Activated CD8-positive, alpha-beta memory T cell treated with anti-CD3 and anti-CD28 coated beads for 4 hours (primary cell): ENCODE results near the gene CCDC134.
A peak's percentile ranks its signal among the peaks of the same experiment; 100 is the strongest.
"Not testable (repeated sequence)": the region's sequence is repeated elsewhere in the genome, so short reads cannot be mapped to it uniquely, and the experiment has no call there.

Experiments used
- DNase-seq, 2 donors: peaks; one replicate each; pipeline ENCODE4 v3.0.0-alpha.2; 2020; ENCODE audit warnings: low read depth in 2 of 2

Gene CCDC134

DNA sequence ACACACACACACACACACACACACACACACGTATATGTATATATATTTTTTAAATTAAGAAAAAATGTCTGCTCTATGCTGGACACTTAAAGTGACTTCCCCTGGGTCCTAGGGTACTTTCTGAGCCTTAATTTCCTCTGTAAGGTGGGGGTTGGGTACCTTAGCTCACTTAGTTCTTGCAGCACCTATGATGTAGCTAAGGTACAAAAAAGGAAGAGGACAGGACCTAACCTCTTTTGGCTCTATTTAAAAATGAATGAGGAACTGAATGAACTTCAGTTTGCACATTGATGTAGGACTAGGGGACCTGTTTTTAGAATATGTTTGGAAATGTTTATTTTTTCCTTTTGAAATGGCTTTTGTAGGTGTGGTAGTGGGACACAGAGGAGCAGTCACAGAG is 43.6 kb downstream of the CCDC134 start:
- no peak for DNase-seq

DNA sequence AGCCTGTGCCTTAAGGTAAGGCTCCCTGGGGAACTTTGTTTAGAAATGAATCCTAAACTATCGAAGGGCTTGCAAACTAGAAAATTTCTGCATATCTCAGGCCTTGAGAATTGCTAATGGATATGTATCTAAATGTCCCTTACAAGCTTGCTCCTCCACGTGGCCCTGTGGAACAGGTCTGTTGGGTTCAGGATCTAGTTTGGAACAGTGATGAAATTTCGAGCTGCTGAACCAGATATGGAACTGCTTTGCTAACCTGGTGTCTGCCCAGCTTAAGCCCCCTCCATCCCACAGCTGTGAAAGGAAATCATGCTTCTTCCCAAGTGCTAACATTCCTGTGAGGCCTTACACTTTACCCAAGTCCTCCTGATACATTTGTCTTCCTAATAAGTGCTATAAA is 44.0 kb downstream of the CCDC134 start:
- DNase-seq: no peak

DNA sequence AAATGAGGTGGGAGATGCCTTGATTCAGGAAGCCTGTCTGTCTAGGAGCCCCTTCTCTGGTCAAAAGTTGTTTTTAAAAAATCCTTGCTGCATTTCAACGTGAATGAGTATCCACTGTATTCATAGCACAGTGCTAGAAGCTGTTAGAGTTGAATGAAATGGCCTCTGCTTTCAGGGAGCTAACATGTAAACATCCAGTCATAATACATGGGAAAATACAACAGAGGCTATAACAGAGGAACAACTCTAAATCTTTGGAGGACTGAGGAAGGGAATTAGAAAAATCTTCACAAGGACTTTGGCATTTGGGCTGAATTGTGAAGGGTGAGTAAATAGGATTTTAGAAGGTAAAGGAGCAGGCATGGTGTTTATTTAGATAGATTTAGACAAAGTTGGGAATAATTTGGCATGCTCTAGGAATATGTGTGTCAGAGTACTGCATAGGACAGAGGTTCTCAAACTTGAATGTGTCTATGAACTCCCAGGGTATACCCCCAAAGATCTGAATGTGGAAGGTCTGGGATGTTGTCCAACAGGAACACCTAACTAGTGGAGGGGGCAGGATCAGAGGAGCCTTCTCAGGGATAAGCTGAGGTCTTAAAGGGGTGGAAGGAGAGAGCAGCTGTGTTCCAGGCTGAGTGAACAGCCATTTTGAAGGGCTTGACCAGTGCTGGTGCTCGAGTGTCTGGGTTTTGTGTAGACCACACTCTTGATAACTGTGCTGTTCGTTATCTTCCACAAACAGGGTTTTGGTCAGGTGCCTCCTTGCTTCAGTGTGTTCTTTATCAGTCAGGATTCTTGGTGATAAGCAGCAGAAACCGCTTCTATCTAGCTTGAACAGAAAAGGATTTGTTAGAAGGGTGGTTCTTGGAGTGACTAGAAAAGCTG is 45.1 kb downstream of the CCDC134 start:
- DNase-seq: no peak

DNA sequence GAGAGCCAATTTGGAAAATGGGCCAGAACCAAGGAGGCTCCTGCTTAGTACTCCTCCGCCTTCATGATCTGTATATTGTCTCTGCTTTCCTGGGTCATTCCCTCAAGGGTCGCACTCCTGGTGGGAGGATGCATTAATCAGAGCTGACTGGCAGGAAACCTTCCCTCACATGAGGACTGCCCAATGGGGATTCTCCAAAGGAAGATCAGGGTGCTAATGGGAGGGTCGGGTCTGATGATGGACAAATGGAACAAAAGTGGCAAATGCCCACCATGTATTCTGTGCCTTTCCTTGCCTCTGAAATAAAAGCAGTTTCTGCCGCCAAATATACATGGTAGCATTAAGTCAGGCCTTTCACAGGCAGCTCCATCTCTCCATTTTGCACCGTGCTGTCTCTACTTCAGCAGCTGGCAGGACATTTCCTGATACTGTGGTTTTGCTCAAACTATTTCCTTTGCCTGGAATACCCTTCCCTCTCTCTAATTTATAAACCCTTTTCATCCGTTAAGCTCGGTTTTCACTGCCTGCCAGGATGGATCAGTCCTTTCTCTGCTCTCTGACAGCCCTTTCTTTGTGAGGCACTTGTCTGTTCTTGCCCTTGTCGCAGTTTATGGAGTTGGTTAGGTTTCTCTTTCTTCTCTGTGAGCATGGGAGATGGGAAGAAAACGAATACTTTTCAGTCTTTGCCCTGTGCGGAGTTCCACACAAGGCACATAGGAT is 45.9 kb downstream of the CCDC134 start:
- DNase-seq: no peak

DNA sequence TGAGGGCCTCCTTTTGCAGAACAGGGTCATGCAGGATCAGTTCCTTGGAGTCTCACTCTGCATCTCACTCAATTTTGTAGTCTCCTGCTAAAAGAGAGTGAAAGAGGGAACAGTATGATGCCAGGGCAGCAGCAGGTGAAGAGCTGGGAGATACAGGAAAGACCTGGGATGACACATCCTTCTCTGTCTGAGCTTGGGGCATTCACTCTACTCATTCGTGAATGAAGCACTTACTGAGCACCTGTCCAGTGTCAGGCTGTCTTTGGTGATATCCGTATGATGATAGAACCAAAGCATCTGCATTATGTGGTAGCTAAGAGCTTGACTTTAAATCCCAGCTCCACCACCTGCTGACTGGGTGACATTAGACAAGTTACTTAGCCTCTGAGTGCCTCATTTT is 46.8 kb downstream of the CCDC134 start:
- no peak for DNase-seq

DNA sequence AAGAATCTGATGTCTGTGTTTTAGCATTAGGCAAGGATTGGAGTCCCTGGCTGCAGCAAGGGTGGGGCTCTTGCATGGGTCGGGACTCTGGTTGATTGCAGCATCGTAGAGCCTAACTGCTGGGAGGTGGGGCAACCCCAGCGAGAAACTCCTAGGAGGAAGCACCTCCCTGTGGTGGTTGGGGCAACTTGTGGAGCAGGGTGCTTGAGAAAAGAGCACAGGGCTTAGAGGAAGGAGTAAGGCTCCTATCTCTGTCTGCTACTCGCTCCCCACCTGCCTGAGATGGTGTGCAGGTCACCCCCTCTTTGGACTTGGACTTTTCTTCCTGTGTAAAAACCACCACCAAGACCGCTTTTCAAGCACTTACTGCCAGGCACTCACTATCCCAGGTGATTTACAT is 48.0 kb downstream of the CCDC134 start:
- DNase-seq: no peak

DNA sequence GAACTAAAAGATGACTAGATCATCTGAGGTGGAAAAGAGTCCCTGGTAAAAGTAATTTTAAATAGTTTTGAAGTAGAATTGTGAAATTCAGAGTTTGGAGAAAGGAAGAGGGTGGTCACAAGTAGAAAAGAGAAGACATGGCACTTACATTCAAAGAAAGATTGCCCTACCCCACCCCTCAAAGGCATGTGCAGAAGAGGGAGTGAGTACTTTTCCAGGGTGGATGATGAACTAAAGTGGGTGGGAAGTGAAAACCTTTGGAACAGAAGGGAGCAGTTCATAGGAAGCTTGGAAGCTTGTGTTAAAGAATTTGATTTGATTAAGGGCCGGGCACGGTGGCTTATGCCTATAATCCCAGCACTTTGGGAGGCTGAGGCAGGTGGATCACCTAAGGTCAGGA is 56.0 kb downstream of the CCDC134 start:
- DNase-seq: no peak

DNA sequence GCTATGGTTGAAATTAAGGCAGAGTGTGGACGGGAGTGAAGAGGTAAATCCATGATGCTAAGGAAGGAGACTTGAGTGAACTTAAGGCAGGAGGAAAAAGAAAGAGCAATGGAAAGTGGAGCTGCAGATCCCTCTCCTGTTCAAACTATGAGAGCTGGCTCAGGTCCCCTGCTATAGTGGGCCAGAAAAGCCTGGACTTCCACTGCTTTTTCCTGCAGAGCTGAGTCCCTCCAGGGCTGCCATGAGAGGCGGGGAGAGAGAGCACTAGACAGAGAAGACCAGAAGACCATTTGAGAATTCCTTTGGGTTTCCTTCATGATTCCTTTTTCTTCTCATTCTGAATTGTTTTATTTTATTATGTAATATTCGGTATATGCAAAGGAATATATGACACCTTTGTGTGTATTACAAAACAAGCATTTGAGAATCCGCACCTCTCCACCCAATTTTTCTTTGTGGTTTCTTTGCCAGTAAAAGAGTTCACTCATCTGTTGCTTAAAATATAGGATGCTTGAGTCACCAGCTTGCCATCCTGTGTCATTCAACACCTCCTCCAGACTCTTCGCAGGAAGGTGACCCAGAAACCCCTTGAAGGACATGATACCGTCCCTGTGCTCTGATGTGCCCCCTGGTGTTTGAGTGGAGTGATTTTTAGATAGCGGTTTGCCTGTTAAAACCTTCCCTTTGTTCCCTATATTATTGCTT is 56.8 kb downstream of the CCDC134 start:
- DNase-seq: peak; percentile 59 to 76

DNA sequence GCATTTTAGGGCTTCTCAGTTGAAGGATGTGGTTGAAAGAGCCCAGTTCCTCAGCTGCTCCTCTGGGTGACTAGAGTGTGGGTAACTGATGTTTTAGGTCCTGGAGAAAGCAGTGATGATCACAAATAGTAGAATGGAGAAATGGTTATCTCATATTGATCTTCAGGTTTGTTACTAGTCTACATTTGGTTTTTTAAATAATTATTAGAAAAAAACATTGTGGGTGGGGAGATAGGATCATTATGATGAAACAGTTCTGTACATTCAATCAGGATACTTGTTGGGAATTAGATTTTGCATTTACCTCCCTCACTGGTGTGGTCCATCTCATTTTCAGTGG is 57.4 kb downstream of the CCDC134 start:
- DNase-seq: no peak

DNA sequence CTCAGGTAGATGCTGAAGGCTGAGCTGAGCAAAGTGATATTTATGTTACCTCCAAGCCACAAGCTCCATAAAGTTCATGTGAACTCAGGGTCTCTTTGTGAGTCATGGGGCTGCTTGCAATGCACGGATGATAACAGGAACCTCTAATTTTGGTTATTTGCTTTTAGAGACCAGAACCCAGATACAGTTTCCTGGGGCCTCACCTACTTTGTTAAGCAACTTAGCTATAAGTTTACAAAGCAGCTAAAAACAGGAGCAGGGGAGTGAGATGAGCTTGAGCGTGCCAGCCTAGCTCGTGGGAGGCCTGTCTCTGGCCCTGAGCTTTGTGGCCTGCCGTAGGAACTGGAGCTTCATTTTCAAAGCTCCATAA is 61.7 kb downstream of the CCDC134 start:
- peak in 1 of 2 donors; percentile 24 for DNase-seq

DNA sequence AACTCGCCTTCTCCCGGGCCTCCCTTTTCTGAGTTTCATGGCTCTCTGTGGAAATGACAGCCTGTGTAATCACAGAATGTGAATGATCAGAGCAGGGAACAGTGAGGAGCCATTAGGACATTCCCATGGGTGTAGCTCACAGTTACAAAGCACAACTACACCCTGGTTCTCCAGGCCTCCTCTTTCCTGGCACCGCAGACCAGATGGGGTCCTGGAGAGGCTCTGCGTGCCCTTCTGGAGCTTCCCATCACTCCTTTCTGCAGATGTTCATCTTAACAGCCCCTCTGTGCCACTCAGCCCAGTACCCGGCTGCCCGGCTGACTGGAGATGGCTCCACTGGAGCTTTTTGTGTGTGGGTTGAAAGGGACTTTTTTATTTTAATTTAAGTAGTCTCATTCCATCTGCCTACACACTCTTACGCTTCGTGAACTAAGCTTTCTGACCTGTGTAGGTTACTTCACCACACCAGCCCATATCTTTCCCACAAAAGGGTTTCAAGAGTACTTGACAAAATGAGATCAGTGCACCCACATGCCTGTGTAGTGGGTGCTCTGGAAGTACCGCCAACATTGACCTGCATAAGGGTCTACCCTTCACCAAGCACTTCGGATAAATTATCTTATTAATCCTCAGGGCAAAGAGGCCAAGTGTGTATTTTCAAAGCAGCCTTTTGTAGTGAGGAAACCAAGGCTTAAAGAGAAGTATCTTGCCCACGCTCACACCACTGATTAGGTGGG is 62.2 kb downstream of the CCDC134 start:
- DNase-seq: no peak

DNA sequence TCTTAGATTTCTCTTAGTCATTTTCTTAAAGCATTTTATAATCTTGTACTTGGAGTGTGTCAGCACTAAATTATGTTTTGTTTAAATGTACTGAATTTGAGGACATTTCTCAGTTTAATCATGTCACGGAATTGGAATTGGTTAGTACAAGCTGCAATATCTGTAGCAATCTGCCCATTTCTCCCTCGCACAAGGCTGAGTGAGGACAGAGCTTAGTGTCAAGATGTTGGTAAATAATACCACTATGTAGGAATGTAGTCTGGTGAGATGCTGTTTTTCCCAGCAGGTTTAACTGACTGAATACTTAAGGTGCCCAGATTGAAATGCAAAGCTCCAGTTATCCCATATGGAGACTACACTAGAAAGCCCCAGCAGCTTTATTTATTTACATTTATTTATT is 63.0 kb downstream of the CCDC134 start:
- DNase-seq: no peak

DNA sequence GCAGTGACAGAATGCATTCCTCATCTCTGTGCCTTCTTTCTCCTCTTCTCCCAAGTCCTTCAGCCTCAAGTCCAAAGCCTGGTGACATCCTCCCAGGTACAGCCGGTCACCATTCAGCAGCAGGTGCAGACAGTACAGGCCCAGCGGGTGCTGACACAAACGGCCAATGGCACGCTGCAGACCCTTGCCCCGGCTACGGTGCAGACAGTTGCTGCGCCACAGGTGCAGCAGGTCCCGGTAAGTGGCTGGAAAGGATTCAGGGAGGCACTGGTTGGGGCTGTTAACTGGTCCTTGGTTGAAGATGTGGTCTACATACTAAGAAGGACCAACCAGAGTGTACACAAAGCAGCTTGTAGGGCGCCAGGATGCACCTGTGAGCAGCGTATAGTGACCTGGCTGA is 68.1 kb downstream of the CCDC134 start:
- no peak for DNase-seq

DNA sequence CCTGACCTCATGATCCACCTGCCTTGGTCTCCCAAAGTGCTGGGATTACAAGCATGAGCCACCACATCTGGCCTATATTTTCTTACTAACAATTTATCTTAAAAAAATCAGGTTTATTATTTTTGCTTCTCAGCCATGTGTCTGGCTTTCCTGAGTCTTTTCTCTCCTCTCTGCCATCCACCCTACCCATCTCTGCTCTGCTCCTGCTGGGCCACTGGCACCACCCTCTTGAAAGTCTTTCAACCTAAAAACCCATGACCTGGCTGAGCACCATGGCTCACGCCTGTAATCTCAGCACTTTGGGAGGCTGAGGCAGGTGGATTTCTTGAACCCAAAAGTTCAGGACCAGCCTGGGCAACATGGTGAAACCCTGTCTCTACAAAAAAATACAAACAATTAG is 69.6 kb downstream of the CCDC134 start:
- DNase-seq: not testable (repeated sequence)

DNA sequence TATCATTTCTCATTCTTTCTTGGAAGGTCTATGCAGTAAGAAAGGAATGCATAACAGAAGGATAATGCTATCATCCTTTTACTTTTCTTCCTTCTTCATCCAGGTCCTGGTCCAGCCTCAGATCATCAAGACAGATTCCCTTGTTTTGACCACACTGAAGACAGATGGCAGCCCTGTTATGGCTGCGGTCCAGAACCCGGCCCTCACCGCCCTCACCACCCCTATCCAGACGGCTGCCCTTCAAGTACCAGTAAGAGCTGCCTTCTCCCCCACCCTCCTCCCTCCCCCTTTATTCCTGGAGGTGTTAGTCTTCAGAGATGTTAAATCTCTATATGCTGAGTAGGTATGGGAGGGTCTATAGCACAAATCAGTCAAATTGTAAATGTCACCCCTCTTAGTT is 70.3 kb downstream of the CCDC134 start:
- DNase-seq: no peak

DNA sequence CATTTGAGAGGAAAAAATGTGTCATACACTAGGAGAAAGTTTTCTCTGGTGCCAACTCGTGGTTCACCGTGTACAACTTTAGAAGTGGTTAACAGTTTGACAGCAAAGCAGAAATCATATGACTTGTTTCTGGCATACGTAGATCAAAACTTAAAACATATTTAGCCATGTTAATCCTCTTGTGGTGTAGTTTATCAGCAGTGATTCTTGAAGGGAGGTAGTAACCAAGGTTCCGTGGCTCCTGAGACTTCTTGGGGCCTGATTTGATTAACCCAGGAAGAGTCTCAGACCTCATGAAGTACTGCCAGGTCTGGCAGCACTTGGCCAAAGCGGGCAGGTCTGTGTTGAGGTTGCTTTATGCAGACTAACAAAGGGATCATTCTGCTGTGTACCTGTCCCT is 72.9 kb downstream of the CCDC134 start:
- DNase-seq: no peak

DNA sequence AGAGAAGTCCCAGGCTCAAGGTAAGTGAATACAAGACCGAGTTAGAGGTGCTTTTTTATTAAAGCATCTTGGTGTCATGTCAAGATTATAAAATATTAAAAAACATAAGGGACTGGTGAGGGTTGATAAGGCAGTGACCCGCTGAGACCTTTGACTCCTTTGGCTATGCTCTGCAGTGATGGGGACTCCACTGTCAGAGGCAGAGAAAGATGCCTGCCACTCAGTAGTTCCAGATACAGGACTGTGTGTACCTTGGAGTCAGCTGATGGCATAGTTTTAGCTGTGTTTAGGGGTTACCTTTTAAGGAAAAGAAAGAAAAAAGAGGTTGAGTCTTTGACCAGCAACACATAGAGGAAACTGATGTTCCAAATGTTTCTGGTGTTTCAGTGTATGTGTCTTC is 73.6 kb downstream of the CCDC134 start:
- no peak for DNase-seq

DNA sequence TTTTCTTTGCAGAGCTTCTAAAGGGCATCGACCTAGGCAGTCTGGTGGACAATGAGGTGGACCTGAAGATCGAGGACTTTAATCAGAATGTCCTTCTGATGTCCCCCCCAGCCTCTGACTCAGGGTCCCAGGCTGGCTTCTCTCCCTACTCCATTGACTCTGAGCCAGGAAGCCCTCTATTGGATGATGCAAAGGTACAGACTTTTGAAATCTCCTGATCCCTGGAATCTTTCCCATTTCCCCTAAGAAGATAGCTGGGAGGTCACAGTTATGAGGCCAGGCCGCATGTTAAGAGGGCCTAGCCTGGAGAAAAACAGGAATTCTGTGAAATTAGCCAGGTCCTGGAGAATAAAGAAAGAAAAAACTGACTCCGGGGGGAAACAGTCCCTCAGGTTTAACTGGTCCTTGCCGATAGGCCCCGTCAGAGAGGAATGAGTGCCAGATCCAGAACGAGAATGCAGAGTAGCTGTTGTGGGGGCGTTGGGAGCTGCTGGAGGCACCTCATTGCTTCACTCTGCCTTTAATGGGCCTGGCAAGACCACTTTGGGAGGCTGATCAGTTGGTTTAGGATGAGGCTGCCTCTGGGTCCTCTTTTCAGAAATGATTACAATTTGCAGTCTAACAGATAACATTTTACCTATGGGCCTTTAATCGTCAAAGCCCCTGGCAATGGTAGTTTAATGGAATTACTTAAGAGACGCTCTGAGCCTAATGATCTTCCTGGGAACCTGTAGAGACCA is 75.2 kb downstream of the CCDC134 start:
- no peak for DNase-seq
